ENCODE results near the gene PARP6. TPM values are rescaled to one million over a fixed set of nuclear protein-coding genes. Genes with fewer than 3 reads are reported as not detected.
A peak's percentile ranks its signal among the peaks of the same experiment; 100 is the strongest.

Gene PARP6
- total RNA-seq, 3 donors from 2014 or later (not counting 1 experiment from before 2014, with no cell fraction given), result 132 to 135 (median 132) TPM

DNA sequence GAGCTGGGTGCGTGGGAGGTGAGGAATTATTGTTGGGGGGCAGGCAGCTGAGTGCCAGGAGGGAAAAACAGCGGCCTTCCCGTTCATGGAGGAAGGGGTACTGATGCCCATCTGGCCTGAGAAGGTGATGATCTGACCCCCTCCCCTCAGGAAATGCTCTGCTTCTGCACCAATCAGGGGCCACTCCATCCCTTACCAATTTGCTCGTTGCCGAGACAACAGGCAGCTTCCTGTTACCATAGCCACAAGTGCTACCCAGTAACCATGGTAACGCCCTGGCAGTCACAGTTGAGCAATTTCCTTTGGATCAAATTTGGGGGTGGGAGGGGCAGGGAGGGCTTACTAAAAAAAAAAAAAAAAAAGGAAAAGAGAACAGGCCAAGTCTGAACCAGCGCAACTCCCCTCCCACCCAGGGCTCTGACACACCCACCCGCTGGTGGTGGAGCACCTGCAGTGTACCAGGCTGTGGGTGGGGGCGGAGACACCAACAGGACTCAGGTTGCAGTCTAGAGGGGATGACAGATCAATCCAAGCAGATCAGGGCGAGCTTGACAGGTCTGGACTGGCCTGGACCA, 33.9 kb upstream of the PARP6 start:
- intact Hi-C loops (cut with micrococcal nuclease), result no loop called here
- no peaks in the 10 kb centered on the region for H3K27me3 ChIP-seq (ENCODE audit: control insufficient read depth, insufficient read depth, low read length)
- ATAC-seq (peak in 2 of 3 donors; percentile 80 to 89), DNase-seq (peak in 1 of 2 donors; percentile 82)
- H3K4me1 Mint-ChIP-seq, result peaks cover 0 to 15% of the 10 kb centered on the region in 2 donors
- TF ChIP-seq, protein P1, sequence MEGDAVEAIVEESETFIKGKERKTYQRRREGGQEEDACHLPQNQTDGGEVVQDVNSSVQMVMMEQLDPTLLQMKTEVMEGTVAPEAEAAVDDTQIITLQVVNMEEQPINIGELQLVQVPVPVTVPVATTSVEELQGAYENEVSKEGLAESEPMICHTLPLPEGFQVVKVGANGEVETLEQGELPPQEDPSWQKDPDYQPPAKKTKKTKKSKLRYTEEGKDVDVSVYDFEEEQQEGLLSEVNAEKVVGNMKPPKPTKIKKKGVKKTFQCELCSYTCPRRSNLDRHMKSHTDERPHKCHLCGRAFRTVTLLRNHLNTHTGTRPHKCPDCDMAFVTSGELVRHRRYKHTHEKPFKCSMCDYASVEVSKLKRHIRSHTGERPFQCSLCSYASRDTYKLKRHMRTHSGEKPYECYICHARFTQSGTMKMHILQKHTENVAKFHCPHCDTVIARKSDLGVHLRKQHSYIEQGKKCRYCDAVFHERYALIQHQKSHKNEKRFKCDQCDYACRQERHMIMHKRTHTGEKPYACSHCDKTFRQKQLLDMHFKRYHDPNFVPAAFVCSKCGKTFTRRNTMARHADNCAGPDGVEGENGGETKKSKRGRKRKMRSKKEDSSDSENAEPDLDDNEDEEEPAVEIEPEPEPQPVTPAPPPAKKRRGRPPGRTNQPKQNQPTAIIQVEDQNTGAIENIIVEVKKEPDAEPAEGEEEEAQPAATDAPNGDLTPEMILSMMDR (IDR thresholded peaks at IDR 0.05), result no peak
- H3K27me3 Mint-ChIP-seq (ENCODE audit: low read depth in 2 of 2), result no peaks in the 10 kb centered on the region
- no peak overlapping the region for H3K27ac ChIP-seq (ENCODE audit: low read length)
- no peaks in the 10 kb centered on the region for H3K9me3 Mint-ChIP-seq
- H3K27ac Mint-ChIP-seq, result peak overlapping the region in 1 of 2 donors; percentile 70
- no peaks in the 10 kb centered on the region for H3K36me3 Mint-ChIP-seq
- H3K9me3 ChIP-seq (ENCODE audit: control insufficient read depth, insufficient read depth, low read length), result no peaks in the 10 kb centered on the region
- H3K4me3 Mint-ChIP-seq, result no peak overlapping the region
- no peaks in the 10 kb centered on the region for H3K4me1 ChIP-seq (ENCODE audit: control insufficient read depth, insufficient read depth, low read length)
- H3K4me3 ChIP-seq (ENCODE audit: low read length), result no peak overlapping the region
- WGBS (ENCODE audit: insufficient coverage), result 52% methylated on average over 6 of the region's 10 CpGs
- no peaks in the 10 kb centered on the region for H3K36me3 ChIP-seq (ENCODE audit: control insufficient read depth, insufficient read depth, low read length)

GRCh38 chr15:72304596-72304995, 32.2 kb upstream of the PARP6 start:
- H3K27ac ChIP-seq (ENCODE audit: low read length), result no peak overlapping the region
- Mint-ChIP-seq H3K27ac (peak overlapping the region in 1 of 2 donors; percentile 18), H3K4me3 (no peak overlapping the region), H3K4me1 (peaks cover 0 to 15% of the 10 kb centered on the region in 2 donors), H3K9me3 (no peaks in the 10 kb centered on the region), H3K36me3 (no peaks in the 10 kb centered on the region), H3K27me3 (ENCODE audit: low read depth in 2 of 2) (no peaks in the 10 kb centered on the region)
- WGBS (ENCODE audit: insufficient coverage), result 92% methylated on average over 7 of the region's 7 CpGs
- no peaks in the 10 kb centered on the region for H3K36me3 ChIP-seq (ENCODE audit: control insufficient read depth, insufficient read depth, low read length)
- DNase-seq (no peak), ATAC-seq (no peak)
- no peaks in the 10 kb centered on the region for H3K9me3 ChIP-seq (ENCODE audit: control insufficient read depth, insufficient read depth, low read length)
- H3K27me3 ChIP-seq (ENCODE audit: control insufficient read depth, insufficient read depth, low read length), result no peaks in the 10 kb centered on the region
- intact Hi-C loops (cut with micrococcal nuclease), result no loop called here
- TF ChIP-seq, protein P1 (IDR thresholded peaks at IDR 0.05), result no peak
- no peak overlapping the region for H3K4me3 ChIP-seq (ENCODE audit: low read length)
- H3K4me1 ChIP-seq (ENCODE audit: control insufficient read depth, insufficient read depth, low read length), result no peaks in the 10 kb centered on the region

DNA sequence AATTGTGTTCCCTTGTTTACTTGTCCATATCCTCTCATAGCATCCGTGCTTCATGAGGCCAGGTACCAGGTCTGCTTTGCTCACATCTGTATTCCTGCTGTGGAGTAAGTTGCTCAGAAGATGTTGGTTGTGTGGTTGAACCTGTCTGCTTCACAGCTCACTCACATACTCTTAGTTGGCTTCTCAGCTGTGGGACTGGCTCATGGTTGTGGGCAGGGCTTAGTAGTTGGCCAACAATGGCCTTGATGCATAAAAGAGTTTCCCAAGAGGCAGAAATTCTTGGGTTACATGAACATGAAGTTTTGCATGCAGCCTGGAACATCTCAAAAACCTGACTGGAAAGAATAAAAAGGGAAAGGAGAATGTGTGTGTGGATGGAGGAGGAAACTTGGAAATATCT, 30.6 kb upstream of the PARP6 start:
- Mint-ChIP-seq H3K4me1 (peaks cover 0 to 15% of the 10 kb centered on the region in 2 donors), H3K9me3 (no peaks in the 10 kb centered on the region), H3K4me3 (no peak overlapping the region), H3K36me3 (no peaks in the 10 kb centered on the region), H3K27me3 (ENCODE audit: low read depth in 2 of 2) (no peaks in the 10 kb centered on the region), H3K27ac (peak overlapping the region in 1 of 2 donors; percentile 16)
- Histone ChIP-seq H3K9me3 (ENCODE audit: control insufficient read depth, insufficient read depth, low read length) (no peaks in the 10 kb centered on the region), H3K36me3 (ENCODE audit: control insufficient read depth, insufficient read depth, low read length) (no peaks in the 10 kb centered on the region), H3K4me1 (ENCODE audit: control insufficient read depth, insufficient read depth, low read length) (no peaks in the 10 kb centered on the region), H3K27me3 (ENCODE audit: control insufficient read depth, insufficient read depth, low read length) (no peaks in the 10 kb centered on the region), H3K4me3 (ENCODE audit: low read length) (no peak overlapping the region), H3K27ac (ENCODE audit: low read length) (no peak overlapping the region)
- TF ChIP-seq, protein P1 (IDR thresholded peaks at IDR 0.05), result no peak
- intact Hi-C loops (cut with micrococcal nuclease), result no loop called here
- WGBS (ENCODE audit: insufficient coverage), result no CpG with 5 or more reads among the region's 1 CpG
- ATAC-seq, result no peak
- no peak for DNase-seq
